ENCODE data around the gene CA12. TPM values are rescaled to one million over a fixed set of nuclear protein-coding genes. Genes with fewer than 3 reads are reported as not detected.

CA12 gene
- total RNA-seq, 4 donors from 2014 or later: 22.1 to 79.6 (median 37.0) TPM

DNA sequence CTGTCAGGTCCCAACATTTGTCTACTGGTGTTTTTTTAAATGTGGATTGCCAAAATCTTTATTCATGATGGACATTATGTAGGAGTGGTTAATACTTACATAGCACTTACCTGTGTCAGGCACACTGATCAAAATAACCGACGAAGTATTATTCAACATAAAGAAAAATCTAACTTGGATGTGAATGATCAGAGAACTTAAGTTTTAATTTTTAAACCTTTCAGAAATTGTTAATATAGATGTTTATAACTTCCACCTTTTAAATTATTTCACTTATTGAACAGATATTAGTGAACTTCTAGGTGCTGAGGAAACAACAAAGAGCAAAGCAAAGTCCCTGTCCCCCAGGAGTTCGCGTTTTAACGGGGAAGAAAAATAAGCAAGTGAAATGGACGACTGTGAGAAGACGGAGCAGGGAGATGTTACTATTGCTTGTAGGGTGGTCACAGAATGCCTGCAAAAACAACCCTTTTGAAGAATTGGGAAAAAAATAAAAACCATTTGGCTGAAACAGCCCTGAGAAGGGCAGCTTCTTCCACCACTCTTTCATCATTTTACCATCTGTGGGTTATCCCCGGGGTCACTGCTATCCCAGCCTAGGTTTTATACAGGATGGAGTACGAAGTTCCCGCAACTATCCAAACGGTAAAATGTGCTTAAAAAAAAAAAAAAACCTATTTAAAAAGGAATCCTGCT, 105.2 kb downstream of the CA12 start:
- no peak for DNase-seq
- TF ChIP-seq POLR2A (IDR thresholded peaks at IDR 0.05): no peak
- Histone ChIP-seq H3K4me1 (peaks cover 0 to 7% (median 2%) of the 10 kb centered on the region in 4 donors), H3K9me3 (no peaks in the 10 kb centered on the region), H3K27me3 (no peaks in the 10 kb centered on the region), H3K4me3 (peak overlapping the region; percentile 83 to 91 (median 86)), H3K36me3 (no peaks in the 10 kb centered on the region), H3K27ac (peak overlapping the region; percentile 76 to 89 (median 85))

- DNase-seq: no peak
- H3K36me3 ChIP-seq: no peaks in the 10 kb centered on the region
- TF ChIP-seq POLR2A (IDR thresholded peaks at IDR 0.05) (no peak), CTCF (IDR thresholded peaks at IDR 0.05) (no peak)
- H3K27me3 ChIP-seq: no peaks in the 10 kb centered on the region
- peaks cover 0 to 7% (median 2%) of the 10 kb centered on the region in 4 donors for H3K4me1 ChIP-seq
- no peaks in the 10 kb centered on the region for H3K9me3 ChIP-seq
- no peak overlapping the region for H3K27ac ChIP-seq
- no peak overlapping the region for H3K4me3 ChIP-seq
Measured at GRCh38 chr15:63274427-63274826, 107.2 kb downstream of the CA12 start.

Other genes with a start within 250 kb of the CA12 start
- gene RPS27L, start 224.4 kb downstream of the CA12 start, total RNA-seq: 100 to 1,000 TPM in 2 of 4 donors, 10 to 100 TPM in 2; 78.4 to 226 (median 110) TPM
- gene RAB8B, start 192.2 kb downstream of the CA12 start, total RNA-seq: 10 to 100 TPM; 11.7 to 35.5 (median 25.3) TPM
- gene APH1B, start 104.2 kb downstream of the CA12 start, total RNA-seq: 1 to 10 TPM; 3.3 to 4.8 (median 3.9) TPM
- gene USP3, start 122.7 kb upstream of the CA12 start, total RNA-seq: 10 to 100 TPM; 67.8 to 86.1 (median 76.9) TPM
- 1 to 10 TPM in 1 of 4 donors, not detected in 3; 1.1 TPM for gene FBXL22, start 215.5 kb upstream of the CA12 start, total RNA-seq

All from Peyer's patch (tissue), 4 donors.